OCI-LY3 (cell line): ENCODE data around the gene TMEM86B.
A peak's percentile ranks its signal among the peaks of the same experiment; 100 is the strongest.

Source experiments
- H2AFZ ChIP-seq: fragments of 200-600, 300-600 bp; shearing (Covaris generic); 2 replicates; pipeline ENCODE4 v1.6.0; 2014; ENCODE audit warnings: antibody characterized with exemption, low read depth, low read length
- H3K27ac ChIP-seq: fragments of 200-600, 300-600 bp; sonication (generic); 2 replicates; pipeline ENCODE4 v1.5.1; 2014; ENCODE audit warnings: mild to moderate bottlenecking, low read length, moderate library complexity, mixed read lengths
- H3K27me3 ChIP-seq: fragments of 200-600, 300-600 bp; sonication (generic); 2 replicates; pipeline ENCODE4 v1.6.1; 2014; ENCODE audit warnings: low read depth, low read length, mixed read lengths
- H3K36me3 ChIP-seq: fragments of 200-600, 300-600 bp; sonication (generic); replicated peaks from 2 replicates; pipeline ENCODE3; 2014; ENCODE audit warnings: low read depth, low read length, mixed read lengths
- H3K4me1 ChIP-seq: fragments of 300-600, 200-600 bp; sonication (generic); 2 replicates; pipeline ENCODE4 v1.6.1; 2014; ENCODE audit warnings: low read length, mixed read lengths
- H3K4me2 ChIP-seq: fragments of 200-600, 300-600 bp; sonication (generic); 2 replicates; pipeline ENCODE4 v1.6.1; 2014; ENCODE audit warnings: low read length, mixed read lengths
- H3K4me3 ChIP-seq: fragments of 300-600, 200-600 bp; sonication (generic); 2 replicates; pipeline ENCODE4 v1.5.1; 2014; ENCODE audit warnings: antibody characterized with exemption, mild to moderate bottlenecking, low read length, moderate library complexity
- H3K79me2 ChIP-seq: fragments of 300-600, 200-600 bp; shearing (Covaris generic); 2 replicates; pipeline ENCODE4 v1.6.1; 2014; ENCODE audit warnings: mild to moderate bottlenecking, low read length, mixed read lengths
- H3K9ac ChIP-seq: fragments of 300-600, 200-600 bp; shearing (Covaris generic); 2 replicates; pipeline ENCODE4 v1.6.0; 2014; ENCODE audit warnings: mild to moderate bottlenecking, low read length, moderate library complexity
- H3K9me3 ChIP-seq: fragments of 200-600, 300-600 bp; shearing (Covaris generic); 2 replicates; pipeline ENCODE4 v1.6.1; 2014; ENCODE audit warnings: low read length, mixed read lengths; ENCODE audit not compliant: insufficient read depth
- H4K20me1 ChIP-seq: fragments of 200-600, 300-600 bp; sonication (generic); 2 replicates; pipeline ENCODE4 v1.6.1; 2016; ENCODE audit warnings: low read length, mixed read lengths; ENCODE audit not compliant: insufficient read depth
- EZH2phosphoT487 ChIP-seq: fragments of 200-600 bp; shearing (Covaris generic); IDR thresholded peaks from 2 replicates; pipeline ENCODE4 v1.6.1; 2018; ENCODE audit warnings: antibody characterized with exemption, mixed run types, low read depth
- TF ChIP-seq, protein P1 (sequence below): fragments of 200-600, 300-600 bp; sonication (generic); IDR thresholded peaks from 2 replicates; pipeline ENCODE4 v1.5.1; 2014; ENCODE audit warnings: antibody characterized with exemption, low read length, low read depth

TMEM86B gene

GRCh38 chr19:55258828-55259539, 30.4 kb upstream of the TMEM86B start, which contains the start of gene PPP6R1:
Gene PPP6R1 (minus strand): TSS chr19:55259017. CDS start chr19:55247103, 11,914 bp downstream.
- no peaks in the 10 kb centered on the region for H3K27me3 ChIP-seq
- TF ChIP-seq EZH2phosphoT487: no peak
- TF ChIP-seq, protein P1, sequence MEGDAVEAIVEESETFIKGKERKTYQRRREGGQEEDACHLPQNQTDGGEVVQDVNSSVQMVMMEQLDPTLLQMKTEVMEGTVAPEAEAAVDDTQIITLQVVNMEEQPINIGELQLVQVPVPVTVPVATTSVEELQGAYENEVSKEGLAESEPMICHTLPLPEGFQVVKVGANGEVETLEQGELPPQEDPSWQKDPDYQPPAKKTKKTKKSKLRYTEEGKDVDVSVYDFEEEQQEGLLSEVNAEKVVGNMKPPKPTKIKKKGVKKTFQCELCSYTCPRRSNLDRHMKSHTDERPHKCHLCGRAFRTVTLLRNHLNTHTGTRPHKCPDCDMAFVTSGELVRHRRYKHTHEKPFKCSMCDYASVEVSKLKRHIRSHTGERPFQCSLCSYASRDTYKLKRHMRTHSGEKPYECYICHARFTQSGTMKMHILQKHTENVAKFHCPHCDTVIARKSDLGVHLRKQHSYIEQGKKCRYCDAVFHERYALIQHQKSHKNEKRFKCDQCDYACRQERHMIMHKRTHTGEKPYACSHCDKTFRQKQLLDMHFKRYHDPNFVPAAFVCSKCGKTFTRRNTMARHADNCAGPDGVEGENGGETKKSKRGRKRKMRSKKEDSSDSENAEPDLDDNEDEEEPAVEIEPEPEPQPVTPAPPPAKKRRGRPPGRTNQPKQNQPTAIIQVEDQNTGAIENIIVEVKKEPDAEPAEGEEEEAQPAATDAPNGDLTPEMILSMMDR: no peak
- H3K4me2 ChIP-seq: peak within 1 kb of the TSS; percentile 100
- peak within 1 kb of the TSS; percentile 99 for H3K27ac ChIP-seq
- H4K20me1 ChIP-seq: peaks cover 25% of the 10 kb centered on the region
- peak within 1 kb of the TSS; percentile 97 for H3K4me3 ChIP-seq
- H3K9me3 ChIP-seq: no peaks in the 10 kb centered on the region
- peaks cover 57% of the 10 kb centered on the region for H3K79me2 ChIP-seq
- H3K4me1 ChIP-seq: peaks cover 28% of the 10 kb centered on the region
- H2AFZ ChIP-seq: peak within 1 kb of the TSS; percentile 37; the same call in 1 of the 2 replicates
- peak within 1 kb of the TSS; percentile 99 for H3K9ac ChIP-seq
- peaks cover 35% of the 10 kb centered on the region for H3K36me3 ChIP-seq

DNA sequence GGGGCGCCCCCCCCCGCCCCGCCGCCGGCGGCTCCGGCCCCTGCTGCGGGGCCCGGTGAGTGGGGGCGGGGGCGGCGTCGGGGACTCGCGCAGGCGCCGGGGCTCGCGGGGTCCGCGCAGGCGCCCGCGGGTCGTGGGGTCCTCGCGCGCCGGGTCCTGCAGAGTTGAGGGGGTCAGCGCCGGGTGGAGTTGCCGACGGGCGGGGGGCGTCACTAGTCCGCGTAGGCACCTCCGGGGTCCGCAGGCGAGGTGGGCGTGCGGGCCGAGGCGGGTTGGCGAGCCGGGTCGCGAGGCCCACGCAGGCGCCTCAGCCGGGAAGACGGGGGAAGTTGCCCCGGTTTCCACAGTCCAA, 29.9 kb upstream of the TMEM86B start:
- Histone ChIP-seq H2AFZ (no peak overlapping the region), H3K36me3 (peaks cover 35% of the 10 kb centered on the region), H3K9me3 (no peaks in the 10 kb centered on the region), H3K79me2 (peaks cover 62% of the 10 kb centered on the region), H3K27me3 (no peaks in the 10 kb centered on the region), H4K20me1 (peaks cover 25% of the 10 kb centered on the region), H3K4me3 (peak overlapping the region; percentile 97), H3K27ac (peak overlapping the region; percentile 99), H3K4me1 (peaks cover 34% of the 10 kb centered on the region), H3K9ac (peak overlapping the region; percentile 99), H3K4me2 (peak overlapping the region; percentile 100)
- TF ChIP-seq, protein P1: no peak
- no peak for TF ChIP-seq EZH2phosphoT487

DNA sequence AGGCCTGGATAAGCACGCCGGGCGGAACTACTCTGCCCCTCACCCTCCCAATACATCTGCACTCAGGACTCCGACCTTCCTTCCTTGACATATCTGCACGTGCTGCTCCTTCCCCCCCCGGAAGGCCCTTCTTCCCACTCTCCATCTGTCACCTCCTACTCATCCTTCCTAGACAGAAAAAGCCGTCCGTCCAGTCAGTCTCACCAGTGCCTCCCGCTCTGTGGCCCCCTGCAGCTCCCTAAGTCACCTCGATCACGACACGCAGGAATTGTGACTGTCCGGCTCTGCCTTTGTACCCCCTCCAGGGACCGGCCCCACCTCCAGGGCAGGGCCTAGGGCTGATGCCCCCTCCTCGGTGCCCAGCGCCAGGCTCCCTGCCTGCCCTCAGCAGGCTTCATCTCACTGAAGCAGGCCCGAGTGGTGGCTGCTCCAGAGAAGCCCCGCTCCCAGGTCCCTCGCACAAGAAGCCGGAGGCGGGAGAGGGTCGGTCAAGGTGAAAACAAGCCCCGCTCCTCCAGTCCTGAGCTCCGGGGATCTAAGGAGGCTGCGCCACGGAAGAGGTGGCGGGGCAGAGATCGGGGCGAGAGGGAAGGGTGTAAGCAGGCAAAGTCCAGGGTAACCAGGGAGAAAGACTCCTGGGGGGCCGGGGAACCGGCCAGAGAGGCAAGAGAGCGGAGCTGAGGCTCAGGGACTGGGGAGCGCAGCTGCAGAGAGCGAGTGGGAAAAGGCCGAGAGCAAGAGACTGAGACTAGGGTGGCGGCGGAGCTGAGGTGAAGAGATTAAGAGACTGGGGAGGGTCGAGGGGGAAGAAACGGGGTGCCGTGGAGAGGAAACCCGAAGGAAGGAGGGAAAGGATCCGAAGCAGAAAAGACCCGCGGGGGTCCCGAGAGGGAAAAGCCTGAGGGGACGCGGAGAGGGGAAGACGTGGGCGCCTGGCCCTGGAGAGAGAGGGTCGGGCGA, 29.2 kb upstream of the TMEM86B start:
- H4K20me1 ChIP-seq: peaks cover 31% of the 10 kb centered on the region
- H2AFZ ChIP-seq: no peak overlapping the region
- peaks cover 41% of the 10 kb centered on the region for H3K36me3 ChIP-seq
- H3K4me2 ChIP-seq: peak overlapping the region; percentile 100
- H3K79me2 ChIP-seq: peaks cover 69% of the 10 kb centered on the region
- peak overlapping the region; percentile 97 for H3K4me3 ChIP-seq
- H3K9ac ChIP-seq: peak overlapping the region; percentile 99
- H3K4me1 ChIP-seq: peaks cover 41% of the 10 kb centered on the region
- peak overlapping the region; percentile 99 for H3K27ac ChIP-seq
- H3K27me3 ChIP-seq: no peaks in the 10 kb centered on the region
- no peak for TF ChIP-seq EZH2phosphoT487
- H3K9me3 ChIP-seq: no peaks in the 10 kb centered on the region

GRCh38 chr19:55256562-55257460, 28.2 kb upstream of the TMEM86B start:
- H3K79me2 ChIP-seq: peaks cover 78% of the 10 kb centered on the region
- peaks cover 50% of the 10 kb centered on the region for H3K4me1 ChIP-seq
- peaks cover 39% of the 10 kb centered on the region for H4K20me1 ChIP-seq

More at GRCh38 chr19:55256562-55257460, 28.2 kb upstream of the TMEM86B start:
- peak overlapping the region; percentile 99 for H3K9ac ChIP-seq
- H3K4me2 ChIP-seq: peak overlapping the region; percentile 100
- H3K36me3 ChIP-seq: peaks cover 47% of the 10 kb centered on the region
- peak overlapping the region; percentile 97 for H3K4me3 ChIP-seq
- TF ChIP-seq EZH2phosphoT487: no peak
- TF ChIP-seq, protein P1: no peak
- no peaks in the 10 kb centered on the region for H3K27me3 ChIP-seq
- H3K9me3 ChIP-seq: no peaks in the 10 kb centered on the region
- peak overlapping the region; percentile 99 for H3K27ac ChIP-seq
- no peak overlapping the region for H2AFZ ChIP-seq
